Motor neuron (in vitro differentiated cells): Measurements from ENCODE around the gene RND3. TPM values are rescaled to one million over a fixed set of nuclear protein-coding genes. Genes with fewer than 3 reads are reported as not detected.

Experiments
- ATAC-seq, 8 experiments: fragments of 200-7000 bp; cut with Tn5 transposase; replicated peaks in 6 of 8; 2 replicates each; pipeline ENCODE4 v1.8.0; 2021; ENCODE audit warnings: mild to moderate bottlenecking in 8 of 8, moderate library complexity in 8 of 8
- H3K27ac ChIP-seq, 2 donors: fragments of 250-450 bp; sonication (Bioruptor Pico); 2 replicates each; pipeline ENCODE4 v1.9.0; 2021; ENCODE audit warnings: antibody characterized with exemption in 2 of 2, mild to moderate bottlenecking in 2 of 2, moderate library complexity in 1 of 2
- H3K4me1 ChIP-seq, 2 donors: fragments of 250-450 bp; sonication (Bioruptor Pico); replicated peaks in 1 of 2; 2 replicates each; pipeline ENCODE4 v1.6.1; 2021; ENCODE audit warnings: antibody characterized with exemption in 2 of 2, mild to moderate bottlenecking in 2 of 2, moderate library complexity in 1 of 2
- H3K4me3 ChIP-seq, 5 donors: fragments of 250-450 bp; sonication (Bioruptor Pico); 2 replicates each; pipeline ENCODE4 v1.9.0; 2021; ENCODE audit warnings: antibody characterized with exemption in 5 of 5, mild to moderate bottlenecking in 5 of 5, moderate library complexity in 4 of 5
- WGBS, 10 experiments: fragments of 450-650 bp; shearing (Covaris generic); methylation state at CpG; one replicate each; pipeline ENCODE4 v1.0.0; 2022; 5-methylcytosine and 5-hydroxymethylcytosine counted together
- in situ Hi-C, 9 experiments: fragments of 400-800 bp; cut with MboI; loops; one replicate each; pipeline ENCODE4 v1.15.0; 2021; ENCODE audit warnings: low sequenced_read_pairs in 9 of 9, low pct_unique_long_range_greater_than_20kb in 2 of 9; ENCODE audit not compliant: unreplicated experiment in 9 of 9
- total RNA-seq, 8 experiments: library from RNA; unstranded; fragments of 300-600 nt; gene quantifications; 2 replicates each; pipeline versions ENCODE4 v1.2.3 to v1.2.4, GENCODE V29; 2022

RND3 gene
- total RNA-seq, 8 experiments from 2014 or later: 119 to 208 (median 165) TPM

GRCh38 chr2:150486539-150487484 lies 655 bp downstream of the RND3 start:
- in situ Hi-C loops: loop anchor here (10.0 to 25.0 kb wide), 8 partner anchors 125 to 900 kb away; partner anchors contain the start of gene MMADHC (in 2 of the 9)
- H3K27ac ChIP-seq: peak overlapping the region; percentile 83 to 86
- H3K4me3 ChIP-seq: peak overlapping the region; percentile 70 to 84 (median 80)
- WGBS, 10 experiments: 0 to 5% (median 0%) methylated on average over 4 to 14 of the region's 45 CpGs; no CpG with 5 or more reads in 2 of the 10 experiments
- ATAC-seq: peak in 6 of 8 experiments; percentile 6 to 42 (median 29)
- peaks cover 8 to 15% of the 10 kb centered on the region in 2 donors for H3K4me1 ChIP-seq

GRCh38 chr2:150485871-150486538 lies 1.5 kb downstream of the RND3 start:
- in situ Hi-C loops: loop anchor here (10.0 to 25.0 kb wide), 8 partner anchors 126 to 899 kb away; partner anchors contain the start of gene MMADHC (in 2 of the 9)
- ATAC-seq: peak; percentile 9 to 62 (median 54)
- Histone ChIP-seq H3K4me1 (peaks cover 13 to 23% of the 10 kb centered on the region in 2 donors), H3K27ac (peak overlapping the region; percentile 83 to 86), H3K4me3 (peak overlapping the region; percentile 70 to 84 (median 80))
- 0 to 7% methylated on average over 5 to 6 of the region's 62 CpGs; no CpG with 5 or more reads in 8 of the 10 experiments for WGBS, 10 experiments

- 0 to 20% (median 0%) methylated on average over 1 to 17 of the region's 43 CpGs; no CpG with 5 or more reads in 2 of the 10 experiments for WGBS, 10 experiments
- H3K4me1 ChIP-seq: peaks cover 17 to 30% of the 10 kb centered on the region in 2 donors
- in situ Hi-C loops: loop anchor here (10.0 to 25.0 kb wide), 8 partner anchors 127 to 898 kb away; partner anchors contain the start of gene MMADHC (in 2 of the 9)
- H3K27ac ChIP-seq: peak overlapping the region; percentile 83 to 86
- peak overlapping the region; percentile 70 to 84 (median 80) for H3K4me3 ChIP-seq
- peak; percentile 5 to 65 (median 56) for ATAC-seq
These were observed 2.2 kb downstream of the RND3 start for GRCh38 chr2:150485114-150485870.

- in situ Hi-C loops: loop anchor here (10.0 to 25.0 kb wide), 8 partner anchors 128 to 897 kb away; partner anchors contain the start of gene MMADHC (in 2 of the 9)
- Histone ChIP-seq H3K27ac (peak overlapping the region; percentile 83 to 86), H3K4me3 (peak overlapping the region; percentile 70 to 84 (median 80)), H3K4me1 (peaks cover 20 to 37% of the 10 kb centered on the region in 2 donors)
- peak in 3 of 8 experiments; percentile 0 to 4 (median 4) for ATAC-seq
- 0 to 43% (median 4%) methylated on average over 1 to 6 of the region's 7 CpGs; no CpG with 5 or more reads in 2 of the 10 experiments for WGBS, 10 experiments
These were observed 2.9 kb downstream of the RND3 start for GRCh38 chr2:150484461-150485021.

- in situ Hi-C loops: loop anchor here (10.0 to 25.0 kb wide), 8 partner anchors 128 to 897 kb away; partner anchors contain the start of gene MMADHC (in 2 of the 9)
- Histone ChIP-seq H3K4me3 (peak overlapping the region; percentile 70 to 84 (median 80)), H3K27ac (peak overlapping the region; percentile 83 to 86), H3K4me1 (peaks cover 24 to 43% of the 10 kb centered on the region in 2 donors)
- ATAC-seq: no peak
- 4 to 61% (median 39%) methylated on average over 1 to 3 of the region's 3 CpGs; no CpG with 5 or more reads in 2 of the 10 experiments for WGBS, 10 experiments
These were observed 3.5 kb downstream of the RND3 start for GRCh38 chr2:150484006-150484405.

GRCh38 chr2:150483532-150483931 lies 3.9 kb downstream of the RND3 start:
- in situ Hi-C loops: loop anchor here (10.0 to 25.0 kb wide), 8 partner anchors 129 to 896 kb away; partner anchors contain the start of gene MMADHC (in 2 of the 9)
- ATAC-seq: no peak
- Histone ChIP-seq H3K4me3 (peak overlapping the region; percentile 70 to 84 (median 80)), H3K27ac (no peak overlapping the region), H3K4me1 (peaks cover 29 to 47% of the 10 kb centered on the region in 2 donors)
- WGBS, 10 experiments: 0 to 100% (median 88%) methylated on average over 1 of the region's 1 CpG; no CpG with 5 or more reads in 1 of the 10 experiments

- H3K27ac ChIP-seq: peak overlapping the region in 1 of 2 donors; percentile 11
- in situ Hi-C loops: loop anchor here (10.0 to 25.0 kb wide), 8 partner anchors 129 to 896 kb away; partner anchors contain the start of gene MMADHC (in 2 of the 9)
- H3K4me1 ChIP-seq: peaks cover 36 to 54% of the 10 kb centered on the region in 2 donors
- 0 to 100% (median 75%) methylated on average over 1 to 3 of the region's 6 CpGs; no CpG with 5 or more reads in 2 of the 10 experiments for WGBS, 10 experiments
- peak overlapping the region in 4 of 5 donors; percentile 70 to 80 (median 80) for H3K4me3 ChIP-seq
- no peak for ATAC-seq
These were observed 4.6 kb downstream of the RND3 start for GRCh38 chr2:150482667-150483400.

GRCh38 chr2:150482111-150482510 lies 5.4 kb downstream of the RND3 start:
- ATAC-seq: no peak
- peaks cover 40 to 62% of the 10 kb centered on the region in 2 donors for H3K4me1 ChIP-seq
- in situ Hi-C loops: loop anchor here (10.0 to 25.0 kb wide), 8 partner anchors 130 to 895 kb away; partner anchors contain the start of gene MMADHC (in 2 of the 9)

GRCh38 chr2:150480971-150481830 lies 6.3 kb downstream of the RND3 start:
- no peak overlapping the region for H3K27ac ChIP-seq
- peak in 1 of 8 experiments; percentile 0 for ATAC-seq
- 47 to 100% (median 91%) methylated on average over 2 to 6 of the region's 6 CpGs for WGBS, 10 experiments
- no peak overlapping the region for H3K4me3 ChIP-seq
- in situ Hi-C loops: loop anchor here (10.0 to 25.0 kb wide), 8 partner anchors 131 to 894 kb away; partner anchors contain the start of gene MMADHC (in 2 of the 9)
- H3K4me1 ChIP-seq: peaks cover 44 to 71% of the 10 kb centered on the region in 2 donors

More at GRCh38 chr2:150482111-150482510, 5.4 kb downstream of the RND3 start:
- H3K4me3 ChIP-seq: no peak overlapping the region
- no peak overlapping the region for H3K27ac ChIP-seq

- in situ Hi-C loops: loop anchor here (10.0 to 25.0 kb wide), 8 partner anchors 132 to 893 kb away; partner anchors contain the start of gene MMADHC (in 2 of the 9)
- 2 to 95% (median 80%) methylated on average over 1 to 5 of the region's 5 CpGs for WGBS, 10 experiments
- no peak for ATAC-seq
- H3K4me3 ChIP-seq: no peak overlapping the region
- H3K27ac ChIP-seq: no peak overlapping the region
- peaks cover 45 to 80% of the 10 kb centered on the region in 2 donors for H3K4me1 ChIP-seq
These were observed 7.2 kb downstream of the RND3 start for GRCh38 chr2:150480241-150480640.
